ENCODE data around the gene ARG1. TPM values are rescaled to one million over a fixed set of nuclear protein-coding genes. Genes with fewer than 3 reads are reported as not detected.

The ARG1 gene
- total RNA-seq, 1 donor from 2014 or later: not detected

GRCh38 chr6:131548441-131548840 lies 24.6 kb upstream of the ARG1 start:
- DNase-seq (ENCODE audit: low spot score): no peak
- H3K27ac ChIP-seq: no peak overlapping the region
- H3K4me1 Mint-ChIP-seq: no peaks in the 10 kb centered on the region
- no peak overlapping the region for H2AFZ ChIP-seq (replicated peaks)
- H3K9me3 Mint-ChIP-seq: no peaks in the 10 kb centered on the region
- peaks cover 2% of the 10 kb centered on the region for H3K27me3 Mint-ChIP-seq (ENCODE audit: insufficient read depth, low read depth)
- no peak overlapping the region for H3K4me2 ChIP-seq
- TF ChIP-seq CTCF (IDR thresholded peaks at IDR 0.05) (no peak), EZH2phosphoT487 (IDR thresholded peaks at IDR 0.05) (no peak), EZH2 (IDR thresholded peaks at IDR 0.05) (no peak)
- H3K27ac Mint-ChIP-seq: no peak overlapping the region
- no peaks in the 10 kb centered on the region for H3K4me1 ChIP-seq
- no peaks in the 10 kb centered on the region for H3K27me3 ChIP-seq
- no peaks in the 10 kb centered on the region for H3F3A ChIP-seq (ENCODE audit: low read depth)
- no peak overlapping the region for H3K4me3 ChIP-seq
- no peaks in the 10 kb centered on the region for H3K9me3 ChIP-seq (ENCODE audit: low read depth)
- no peaks in the 10 kb centered on the region for H4K20me1 ChIP-seq (ENCODE audit: low read depth)
- H3K36me3 Mint-ChIP-seq: no peaks in the 10 kb centered on the region
- no peak overlapping the region for H3K4me3 Mint-ChIP-seq
- H3K9ac ChIP-seq: no peak overlapping the region
- H3K36me3 ChIP-seq: no peaks in the 10 kb centered on the region
- H3K79me2 ChIP-seq (ENCODE audit: low read depth): no peaks in the 10 kb centered on the region

DNA sequence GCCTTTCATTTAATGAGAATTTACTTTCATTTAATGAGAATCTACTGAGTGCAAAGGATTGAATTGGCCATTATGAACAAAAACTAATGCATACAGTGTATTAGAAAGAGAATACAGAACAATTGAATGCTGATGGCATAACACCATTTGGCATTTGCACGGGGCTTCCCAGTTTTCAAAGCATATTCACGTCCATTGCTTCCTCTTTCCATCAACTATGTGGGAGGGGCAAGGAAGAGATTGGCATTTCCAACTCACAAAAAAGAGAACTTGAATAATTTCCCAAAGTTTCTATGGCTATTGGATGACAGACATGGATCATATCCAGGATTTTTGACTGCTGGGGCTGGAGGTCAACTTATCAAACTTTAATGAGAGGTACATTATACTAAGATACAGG lies 23.2 kb upstream of the ARG1 start:
- Histone ChIP-seq H3K4me1 (no peaks in the 10 kb centered on the region), H3F3A (ENCODE audit: low read depth) (no peaks in the 10 kb centered on the region), H3K4me2 (no peak overlapping the region), H3K27ac (no peak overlapping the region), H3K79me2 (ENCODE audit: low read depth) (no peaks in the 10 kb centered on the region), H3K9ac (no peak overlapping the region), H3K27me3 (no peaks in the 10 kb centered on the region), H3K4me3 (no peak overlapping the region), H2AFZ (replicated peaks) (no peak overlapping the region), H3K36me3 (no peaks in the 10 kb centered on the region), H3K9me3 (ENCODE audit: low read depth) (no peaks in the 10 kb centered on the region), H4K20me1 (ENCODE audit: low read depth) (no peaks in the 10 kb centered on the region)
- Mint-ChIP-seq H3K9me3 (no peaks in the 10 kb centered on the region), H3K4me1 (no peaks in the 10 kb centered on the region), H3K27ac (no peak overlapping the region), H3K4me3 (no peak overlapping the region), H3K36me3 (no peaks in the 10 kb centered on the region), H3K27me3 (ENCODE audit: insufficient read depth, low read depth) (no peaks in the 10 kb centered on the region)
- TF ChIP-seq EZH2phosphoT487 (IDR thresholded peaks at IDR 0.05): no peak
- no peak for TF ChIP-seq EZH2 (IDR thresholded peaks at IDR 0.05)
- TF ChIP-seq CTCF (IDR thresholded peaks at IDR 0.05): no peak
- DNase-seq (ENCODE audit: low spot score): no peak

GRCh38 chr6:131551902-131552301 lies 21.1 kb upstream of the ARG1 start:
- Histone ChIP-seq H3K9ac (no peak overlapping the region), H3K79me2 (ENCODE audit: low read depth) (no peaks in the 10 kb centered on the region), H3K36me3 (no peaks in the 10 kb centered on the region), H3K4me2 (no peak overlapping the region), H3K27ac (no peak overlapping the region), H3K27me3 (no peaks in the 10 kb centered on the region), H2AFZ (replicated peaks) (no peak overlapping the region), H3K4me1 (no peaks in the 10 kb centered on the region), H4K20me1 (ENCODE audit: low read depth) (no peaks in the 10 kb centered on the region), H3F3A (ENCODE audit: low read depth) (no peaks in the 10 kb centered on the region), H3K4me3 (no peak overlapping the region), H3K9me3 (ENCODE audit: low read depth) (no peaks in the 10 kb centered on the region)
- no peak overlapping the region for H3K4me3 Mint-ChIP-seq
- H3K4me1 Mint-ChIP-seq: no peaks in the 10 kb centered on the region
- no peak for DNase-seq (ENCODE audit: low spot score)
- H3K36me3 Mint-ChIP-seq: no peaks in the 10 kb centered on the region
- H3K9me3 Mint-ChIP-seq: no peaks in the 10 kb centered on the region
- no peak overlapping the region for H3K27ac Mint-ChIP-seq
- no peaks in the 10 kb centered on the region for H3K27me3 Mint-ChIP-seq (ENCODE audit: insufficient read depth, low read depth)
- TF ChIP-seq CTCF (IDR thresholded peaks at IDR 0.05) (no peak), EZH2phosphoT487 (IDR thresholded peaks at IDR 0.05) (no peak), EZH2 (IDR thresholded peaks at IDR 0.05) (no peak)
